Activated T-cell treated with anti-CD3 and anti-CD28 coated beads for 48 hours (primary cell): Measurements from ENCODE around the gene SEPTIN2.
"Not testable (repeated sequence)": the region's sequence is repeated elsewhere in the genome, so short reads cannot be mapped to it uniquely, and the experiment has no call there.

Source experiments
- DNase-seq: peaks from one replicate; pipeline ENCODE4 v3.0.0-alpha.2; 2020; ENCODE audit warnings: low read depth

The SEPTIN2 gene

DNA sequence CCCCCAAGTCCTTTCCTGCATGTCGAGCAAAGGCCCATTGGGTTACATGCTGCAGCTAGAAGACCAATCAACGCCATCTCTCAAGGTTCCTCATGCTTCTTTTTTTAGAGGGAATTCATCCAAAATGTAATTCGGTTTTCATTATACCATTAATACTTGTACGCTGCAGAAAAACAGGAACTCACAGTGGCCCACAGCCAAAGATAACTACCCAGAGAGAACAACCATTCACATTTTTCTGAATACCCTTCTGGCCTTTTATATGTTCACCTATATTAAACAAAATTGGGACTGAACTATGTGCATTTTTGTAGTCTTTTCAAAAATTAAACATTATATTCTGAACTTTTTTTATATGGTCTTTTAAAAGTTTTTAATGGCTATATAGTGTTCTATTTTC, 66.1 kb downstream of the SEPTIN2 start:
- no peak for DNase-seq

DNA sequence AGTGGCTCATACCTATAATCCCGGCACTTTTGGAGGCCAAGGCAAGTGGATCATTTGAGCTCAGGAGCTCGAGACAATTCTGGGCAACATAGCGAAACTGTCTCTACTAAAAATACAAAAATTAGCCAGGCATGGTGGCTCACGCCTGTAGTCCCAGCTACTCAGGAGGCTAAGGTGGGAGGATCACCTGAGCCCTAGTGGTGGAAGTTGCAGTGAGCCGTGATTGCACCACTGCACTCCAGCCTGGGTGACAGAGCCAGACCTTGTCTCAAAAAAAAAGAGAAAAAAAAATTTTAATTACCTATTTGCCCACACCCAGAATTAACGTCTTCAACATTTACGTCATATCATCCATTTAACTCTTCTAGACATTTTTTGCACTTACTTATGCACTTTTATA, 69.7 kb downstream of the SEPTIN2 start:
- DNase-seq: not testable (repeated sequence)

DNA sequence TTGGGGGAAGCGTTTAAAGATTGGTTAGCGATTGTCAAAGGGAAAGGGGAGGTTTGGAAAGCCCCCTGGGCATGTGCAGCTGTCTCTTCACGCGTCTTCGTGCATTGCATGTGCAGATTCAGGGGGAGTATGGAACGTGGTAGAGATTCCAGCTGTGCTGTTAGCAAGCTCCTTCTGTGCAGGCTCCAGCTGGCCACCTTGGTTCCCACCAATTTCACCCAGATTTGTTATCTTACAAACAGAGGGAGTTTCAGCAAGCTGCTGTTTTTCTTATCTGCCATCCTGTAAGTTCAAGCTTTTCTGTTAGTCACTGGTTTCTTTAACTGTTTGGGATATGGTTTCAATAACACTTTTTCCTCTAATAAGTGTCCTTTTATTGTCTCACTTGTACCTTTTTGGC, 70.8 kb downstream of the SEPTIN2 start:
- no peak for DNase-seq

DNA sequence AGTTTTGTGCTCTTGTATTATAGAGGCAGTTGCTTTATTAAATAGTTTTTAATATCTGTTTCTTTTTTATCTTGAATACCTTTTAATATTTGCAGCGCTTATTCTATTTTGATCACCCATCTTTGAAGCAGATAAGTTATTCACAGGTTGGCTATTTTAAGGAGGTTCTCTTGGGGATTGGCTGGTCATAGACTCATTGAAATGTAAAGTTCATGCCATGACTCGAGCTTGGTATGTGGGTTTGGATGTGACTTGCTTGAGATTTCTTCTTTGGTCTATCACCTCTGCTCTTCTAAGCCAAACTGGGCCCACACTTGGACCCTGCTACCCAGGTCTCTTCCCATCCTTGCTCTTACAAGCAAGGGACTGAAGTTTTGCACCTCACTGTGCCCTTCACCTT, 74.0 kb downstream of the SEPTIN2 start:
- DNase-seq: no peak

DNA sequence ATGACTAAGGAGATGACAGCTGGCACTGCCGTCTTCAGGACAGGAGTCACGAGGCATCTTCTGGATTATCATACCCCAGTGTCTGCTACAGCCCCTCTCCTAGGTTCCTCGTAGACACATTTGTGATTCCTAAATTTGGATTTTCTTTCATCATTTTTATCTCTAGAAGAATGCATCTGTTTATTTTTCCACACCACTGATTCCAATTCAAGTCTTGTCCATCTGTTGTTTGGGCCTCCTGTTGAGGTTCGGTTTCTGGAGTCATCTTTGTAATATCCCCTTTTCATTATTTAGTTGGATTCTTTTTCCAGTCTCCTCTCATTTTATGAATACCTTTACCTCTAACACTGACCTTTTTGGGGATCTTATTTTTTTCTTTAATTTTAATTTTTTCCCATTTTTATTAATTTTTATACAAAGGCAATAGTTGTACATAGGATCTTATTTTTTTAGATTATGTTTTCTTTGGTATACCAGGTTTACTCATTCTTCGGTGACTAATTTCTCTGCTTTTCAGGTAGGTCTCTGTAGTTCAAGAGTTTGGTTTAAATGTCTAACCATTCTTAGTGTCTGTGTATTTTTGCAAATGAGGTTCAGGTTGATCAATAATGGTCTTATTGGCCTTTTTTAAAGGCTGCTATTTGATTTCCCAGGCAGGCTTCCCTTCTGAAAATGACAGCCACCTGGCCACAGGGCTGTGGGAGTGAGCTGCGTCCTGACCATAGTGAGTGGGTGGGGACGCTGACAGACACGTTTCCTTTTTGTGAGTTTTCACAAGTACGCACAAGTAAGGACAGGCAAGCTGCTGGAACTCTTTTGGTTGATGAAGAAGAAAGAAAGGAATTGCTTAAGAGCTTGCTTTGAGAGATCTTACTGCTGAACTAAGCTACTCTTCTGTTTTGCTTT, 74.8 kb downstream of the SEPTIN2 start:
- no peak for DNase-seq

DNA sequence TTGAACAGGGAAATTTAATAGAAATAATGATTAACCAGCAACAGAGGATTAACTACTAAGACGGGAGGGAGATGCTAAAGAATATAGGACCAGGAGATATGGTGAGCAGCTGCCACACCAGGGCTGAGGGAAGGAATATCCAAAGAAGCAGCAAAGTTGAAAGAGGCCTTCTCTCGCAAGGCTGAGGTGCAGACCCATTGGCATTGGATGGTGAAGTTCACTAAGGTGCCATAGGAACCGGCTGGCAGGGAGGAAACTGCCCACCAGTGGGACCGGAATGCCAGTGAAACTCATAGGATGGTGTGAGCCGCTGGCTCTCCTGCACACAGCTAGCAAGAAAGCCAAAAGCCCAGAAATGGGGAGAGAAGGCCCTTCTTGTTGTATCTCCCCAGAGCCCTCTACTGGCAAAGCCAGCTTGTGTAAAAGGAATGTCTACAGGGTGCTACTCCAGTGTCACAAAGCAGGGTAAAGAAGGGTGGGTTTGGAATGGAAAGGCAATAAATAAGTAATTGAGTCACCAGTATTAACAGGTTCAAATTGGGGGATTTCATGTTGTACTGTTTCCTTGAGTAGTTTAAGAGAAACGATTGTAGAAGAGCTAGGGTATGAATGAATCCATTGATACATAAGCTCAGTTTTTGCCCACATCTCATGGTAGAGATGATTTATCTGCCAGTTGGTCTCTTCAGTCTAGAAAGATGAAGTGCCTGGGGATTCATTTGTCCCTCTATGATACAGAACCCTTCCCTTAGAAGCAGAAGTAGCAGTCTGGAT, 76.4 kb downstream of the SEPTIN2 start:
- no peak for DNase-seq

DNA sequence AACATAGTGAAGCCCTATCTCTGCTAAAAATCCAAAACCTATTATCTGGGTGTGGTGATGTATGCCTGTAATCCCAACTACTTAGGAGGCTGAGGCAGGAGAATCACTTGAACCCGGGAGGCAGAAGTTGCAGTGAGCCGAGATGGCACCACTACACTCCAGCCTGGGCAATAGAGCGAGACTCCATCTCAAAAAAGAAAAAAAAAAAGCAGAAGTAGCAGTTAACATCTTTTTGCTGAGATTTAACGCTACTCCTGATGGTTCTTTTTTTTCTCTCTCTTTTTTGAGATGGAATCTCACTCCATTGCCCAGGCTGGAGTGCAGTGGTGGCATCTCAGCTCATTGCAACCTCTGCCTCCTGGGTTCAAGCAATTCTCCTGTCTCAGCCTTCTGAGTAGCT, 77.0 kb downstream of the SEPTIN2 start:
- not testable (repeated sequence) for DNase-seq

DNA sequence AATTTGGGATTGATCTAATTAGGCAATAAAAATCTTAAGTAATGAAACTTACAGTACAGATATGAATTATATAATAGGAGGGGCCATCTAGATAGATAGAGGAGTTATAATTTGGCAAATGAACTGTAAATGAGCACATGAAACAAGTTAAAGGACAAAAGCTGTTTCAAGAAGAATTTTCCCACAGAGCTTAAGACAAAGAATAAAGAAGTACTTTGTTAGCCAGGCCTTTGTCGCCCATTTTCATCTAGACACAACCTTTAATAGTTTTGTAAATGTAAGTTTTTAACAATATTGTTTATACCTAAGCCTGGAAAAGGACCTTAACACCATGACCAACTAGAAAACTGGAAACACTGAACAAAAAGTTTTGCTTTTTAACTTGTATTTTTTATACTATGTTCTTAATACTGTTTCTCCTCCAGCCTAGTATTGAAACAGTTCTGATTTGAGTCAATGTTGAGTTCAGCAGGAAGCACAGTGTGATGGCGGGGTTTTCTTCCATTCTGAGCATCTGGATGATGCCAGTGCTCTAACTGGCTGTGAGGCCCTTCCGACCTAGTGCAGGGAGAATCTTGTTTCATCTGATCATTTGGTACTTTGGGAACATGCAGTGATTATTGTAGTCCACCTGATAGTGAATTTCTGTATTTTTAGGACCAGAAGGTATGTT, 77.9 kb downstream of the SEPTIN2 start:
- no peak for DNase-seq

DNA sequence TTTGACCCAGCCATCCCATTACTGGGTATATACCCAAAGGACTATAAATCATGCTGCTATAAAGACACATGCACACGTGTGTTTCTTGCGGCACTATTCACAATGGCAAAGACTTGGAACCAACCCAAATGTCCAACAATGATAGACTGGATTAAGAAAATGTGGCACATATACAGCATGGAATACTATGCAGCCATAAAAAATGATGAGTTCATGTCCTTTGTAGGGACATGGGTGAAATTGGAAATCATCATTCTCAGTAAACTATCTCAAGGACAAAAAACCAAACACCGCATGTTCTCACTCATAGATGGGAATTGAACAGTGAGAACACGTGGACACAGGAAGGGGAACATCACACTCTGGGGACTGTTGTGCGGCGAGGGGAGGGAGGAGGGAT, 81.1 kb downstream of the SEPTIN2 start:
- not testable (repeated sequence) for DNase-seq

DNA sequence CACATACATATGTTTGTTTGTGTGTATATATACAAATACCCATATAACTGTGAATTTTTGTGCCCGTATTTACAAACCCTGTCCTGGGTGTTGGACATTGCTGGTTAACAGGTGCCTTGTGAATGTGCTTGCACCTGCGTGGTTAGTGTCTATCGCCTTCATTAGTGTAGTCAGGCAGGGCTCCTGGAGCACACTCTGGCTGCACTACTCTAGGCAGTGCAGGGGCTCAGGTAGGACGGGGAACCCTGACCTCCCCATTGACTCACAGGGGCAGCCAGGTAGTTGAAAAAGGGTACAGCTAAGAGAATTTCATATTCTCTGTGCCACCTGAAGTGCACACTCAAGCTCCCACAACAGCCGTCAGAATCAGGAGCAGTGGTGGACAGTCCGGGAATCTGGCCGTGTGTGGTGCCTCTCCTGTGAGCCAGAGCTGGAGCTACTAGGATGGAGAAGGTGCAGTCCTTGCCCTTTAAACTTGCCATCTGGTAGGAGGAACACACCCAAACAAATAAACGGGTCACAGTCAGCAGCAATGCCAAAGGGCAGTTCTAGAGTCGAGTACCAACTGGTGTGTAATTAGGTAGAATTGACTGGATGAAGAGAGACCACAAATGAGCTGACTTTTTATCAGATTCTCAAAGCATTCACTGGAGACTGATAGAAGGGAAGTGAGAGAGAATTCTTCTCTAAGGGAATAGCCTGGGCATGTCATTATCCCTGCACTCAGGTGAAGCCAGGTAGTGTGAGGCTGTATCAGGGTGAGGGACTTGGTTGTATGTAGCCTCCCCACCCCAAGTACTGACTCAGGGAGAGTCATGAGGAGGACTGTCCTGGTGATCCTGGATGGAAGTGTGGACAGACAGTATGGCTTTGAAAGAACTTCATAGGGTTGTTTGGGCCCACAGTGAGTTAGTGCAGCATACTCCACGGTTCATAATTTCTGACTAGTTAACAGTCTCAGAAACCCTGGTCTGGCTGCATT, 84.5 kb downstream of the SEPTIN2 start:
- no peak for DNase-seq
